ENCODE data around the gene PHTF2.

The PHTF2 gene

DNA sequence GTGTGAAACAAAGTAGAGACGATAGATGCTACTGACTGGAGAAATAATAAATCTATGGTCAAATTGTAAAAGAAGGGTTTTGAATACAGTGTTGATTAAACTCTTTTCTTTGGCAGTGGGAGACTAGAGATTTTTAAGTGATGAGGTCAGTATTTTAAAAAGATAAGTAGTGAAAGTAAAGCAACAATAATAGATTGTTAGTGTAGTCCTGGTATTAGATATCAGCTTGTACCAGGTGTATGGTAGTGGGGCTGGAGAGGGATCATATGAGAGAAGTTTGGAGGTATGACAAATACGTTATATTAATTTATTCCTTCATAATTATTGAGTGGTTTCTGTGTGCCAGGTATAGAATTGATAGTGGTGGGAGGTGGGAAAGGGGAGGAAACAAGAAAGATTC, 25.2 kb downstream of the PHTF2 start:
- DNase-seq (ENCODE audit: extremely low spot score) = no peak
- TF ChIP-seq, protein P1, sequence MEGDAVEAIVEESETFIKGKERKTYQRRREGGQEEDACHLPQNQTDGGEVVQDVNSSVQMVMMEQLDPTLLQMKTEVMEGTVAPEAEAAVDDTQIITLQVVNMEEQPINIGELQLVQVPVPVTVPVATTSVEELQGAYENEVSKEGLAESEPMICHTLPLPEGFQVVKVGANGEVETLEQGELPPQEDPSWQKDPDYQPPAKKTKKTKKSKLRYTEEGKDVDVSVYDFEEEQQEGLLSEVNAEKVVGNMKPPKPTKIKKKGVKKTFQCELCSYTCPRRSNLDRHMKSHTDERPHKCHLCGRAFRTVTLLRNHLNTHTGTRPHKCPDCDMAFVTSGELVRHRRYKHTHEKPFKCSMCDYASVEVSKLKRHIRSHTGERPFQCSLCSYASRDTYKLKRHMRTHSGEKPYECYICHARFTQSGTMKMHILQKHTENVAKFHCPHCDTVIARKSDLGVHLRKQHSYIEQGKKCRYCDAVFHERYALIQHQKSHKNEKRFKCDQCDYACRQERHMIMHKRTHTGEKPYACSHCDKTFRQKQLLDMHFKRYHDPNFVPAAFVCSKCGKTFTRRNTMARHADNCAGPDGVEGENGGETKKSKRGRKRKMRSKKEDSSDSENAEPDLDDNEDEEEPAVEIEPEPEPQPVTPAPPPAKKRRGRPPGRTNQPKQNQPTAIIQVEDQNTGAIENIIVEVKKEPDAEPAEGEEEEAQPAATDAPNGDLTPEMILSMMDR (IDR thresholded peaks at IDR 0.05; ENCODE audit: control extremely low read depth, extremely low read depth, low read depth, missing control alignments) = no peak
- POLR2A ChIA-PET = no interaction called here
- CTCF ChIA-PET = interaction anchor here (1.5 kb wide), 1 partner anchor 14 kb away, joined by 3 read pairs; no protein-coding TSS in a partner anchor

DNA sequence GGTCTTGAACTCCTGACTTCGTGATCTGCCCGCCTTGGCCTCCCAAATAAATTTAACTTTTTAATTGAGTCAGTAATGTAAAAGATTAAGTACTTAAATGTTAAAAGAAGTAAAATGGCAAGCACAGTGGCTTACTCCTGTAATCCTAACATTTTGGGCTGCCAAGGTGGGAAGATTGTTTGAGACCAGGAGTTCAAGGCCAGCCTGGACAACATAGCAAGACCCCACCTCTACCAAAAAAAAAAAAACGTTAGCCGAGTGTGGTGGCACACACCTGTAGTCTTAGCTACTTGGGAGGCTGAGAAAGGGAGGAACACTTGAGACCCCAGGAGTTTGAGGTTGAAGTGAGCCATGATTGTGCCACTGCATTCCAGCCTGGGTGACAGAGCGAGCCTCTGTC, 26.1 kb downstream of the PHTF2 start:
- no peak for DNase-seq (ENCODE audit: extremely low spot score)
- TF ChIP-seq, protein P1 (IDR thresholded peaks at IDR 0.05; ENCODE audit: control extremely low read depth, extremely low read depth, low read depth, missing control alignments) = no peak
- ChIA-PET CTCF (interaction anchor here (1.5 kb wide), 1 partner anchor 13 kb away, joined by 3 read pairs; no protein-coding TSS in a partner anchor), POLR2A (no interaction called here)

GRCh38 chr7:77825131-77825530, 26.6 kb downstream of the PHTF2 start:
- ChIA-PET CTCF (no interaction called here), POLR2A (no interaction called here)
- TF ChIP-seq, protein P1 (IDR thresholded peaks at IDR 0.05; ENCODE audit: control extremely low read depth, extremely low read depth, low read depth, missing control alignments) = no peak
- no peak for DNase-seq (ENCODE audit: extremely low spot score)

DNA sequence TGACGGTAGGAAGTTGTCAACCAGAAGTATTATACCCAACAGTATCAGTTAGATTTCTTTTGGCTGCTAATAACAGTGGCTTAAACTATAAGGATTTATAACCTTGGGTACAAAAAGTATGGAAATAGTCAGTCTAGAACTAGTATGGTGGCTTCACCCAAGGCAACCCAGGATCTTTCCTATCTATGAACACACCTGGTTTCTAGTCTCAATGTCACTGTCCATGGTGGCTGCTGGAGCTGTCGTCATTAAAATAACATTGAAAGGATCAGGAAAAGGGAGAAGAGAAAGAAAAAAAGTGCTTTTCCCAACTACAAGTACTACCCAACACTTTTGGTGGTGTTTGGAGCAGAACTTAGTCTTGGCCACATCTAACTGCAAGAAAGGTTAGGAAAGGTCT, 27.7 kb downstream of the PHTF2 start:
- TF ChIP-seq, protein P1 (IDR thresholded peaks at IDR 0.05; ENCODE audit: control extremely low read depth, extremely low read depth, low read depth, missing control alignments) = no peak
- no peak for DNase-seq (ENCODE audit: extremely low spot score)
- CTCF ChIA-PET = no interaction called here
- POLR2A ChIA-PET = no interaction called here

- ChIA-PET POLR2A (no interaction called here), CTCF (interaction anchor here (1.4 kb wide), 1 partner anchor 19 kb away, joined by 3 read pairs; no protein-coding TSS in a partner anchor)
- DNase-seq (ENCODE audit: extremely low spot score) = no peak
- TF ChIP-seq, protein P1 (IDR thresholded peaks at IDR 0.05; ENCODE audit: control extremely low read depth, extremely low read depth, low read depth, missing control alignments) = no peak
These were observed 29.4 kb downstream of the PHTF2 start for GRCh38 chr7:77827999-77828398.

DNA sequence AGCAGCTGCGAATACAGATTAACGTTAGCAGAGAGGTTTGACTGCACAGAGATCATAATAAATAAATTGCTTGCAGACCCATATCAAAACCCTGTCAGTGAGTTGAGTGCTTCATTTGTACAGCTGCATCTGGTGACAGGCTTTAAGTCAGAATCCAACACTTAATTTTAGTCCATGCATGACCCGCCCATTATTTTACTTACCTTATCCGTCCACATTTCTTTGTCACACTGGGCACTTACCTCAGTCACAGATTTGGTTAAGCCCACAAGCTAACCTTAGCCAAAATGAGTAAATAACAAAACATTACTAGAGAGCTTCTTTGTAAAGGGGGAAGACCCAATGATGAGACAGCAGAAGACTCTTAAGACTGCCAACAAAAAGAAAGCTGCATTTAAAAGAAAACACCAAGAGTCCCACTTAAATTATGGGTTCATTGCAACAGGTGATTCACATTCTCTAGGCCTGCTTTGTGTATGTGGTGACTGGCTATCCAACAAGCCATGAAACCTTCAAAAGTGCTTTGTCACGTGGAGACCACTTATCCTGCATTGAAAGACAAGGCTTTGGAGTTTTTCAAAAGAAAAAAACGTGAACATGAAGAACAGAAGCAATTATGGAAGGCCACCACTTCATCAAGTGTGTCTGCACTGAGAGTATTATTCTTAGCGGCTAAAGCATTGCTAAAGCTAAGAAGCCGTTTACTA, 32.2 kb downstream of the PHTF2 start:
- POLR2A ChIA-PET = no interaction called here

More for the DNA sequence above, 32.2 kb downstream of the PHTF2 start:
- TF ChIP-seq, protein P1 (IDR thresholded peaks at IDR 0.05; ENCODE audit: control extremely low read depth, extremely low read depth, low read depth, missing control alignments) = no peak
- CTCF ChIA-PET = interaction anchor here (0.8 to 2.9 kb wide), 4 partner anchors 12 to 33 kb away, joined by 3 to 8 read pairs (median 4); partner anchors contain the start of genes PHTF2 and TMEM60
- no peak for DNase-seq (ENCODE audit: extremely low spot score)
